VCaP (cell line): Measurements from ENCODE around the gene PCED1B.

Experiments used
- H3K27ac ChIP-seq: fragments of 450-650 bp; 2 replicates; pipeline ENCODE4 v1.5.1; 2017
- CTCF ChIP-seq: fragments of 450-650 bp; conservative IDR thresholded peaks from 2 replicates; pipeline ENCODE4 v1.5.1; 2017; ENCODE audit warnings: mild to moderate bottlenecking, moderate library complexity

The PCED1B gene

GRCh38 chr12:47147739-47148138 is 68.3 kb downstream of the PCED1B start:
- H3K27ac ChIP-seq: no peak overlapping the region
- no peak for TF ChIP-seq CTCF

DNA sequence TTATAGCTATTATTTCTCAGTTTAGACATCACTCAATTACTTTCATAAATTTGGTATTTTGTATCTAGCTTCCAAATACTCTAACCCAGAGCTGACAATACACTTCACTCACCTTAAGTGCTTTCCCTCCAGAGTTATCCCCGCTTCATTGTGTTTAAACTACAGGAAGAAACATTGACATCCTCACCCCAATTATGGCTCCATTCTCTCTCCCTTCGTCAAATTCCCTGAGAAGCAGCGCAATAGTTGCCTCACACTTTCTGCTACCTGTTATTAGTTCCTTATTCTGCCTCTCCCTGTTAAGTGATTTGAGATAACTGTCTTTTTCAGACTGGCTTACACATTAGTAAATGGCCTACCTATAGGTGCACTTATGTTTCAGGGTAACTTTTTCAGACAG is 69.7 kb downstream of the PCED1B start:
- TF ChIP-seq CTCF: no peak
- no peak overlapping the region for H3K27ac ChIP-seq

DNA sequence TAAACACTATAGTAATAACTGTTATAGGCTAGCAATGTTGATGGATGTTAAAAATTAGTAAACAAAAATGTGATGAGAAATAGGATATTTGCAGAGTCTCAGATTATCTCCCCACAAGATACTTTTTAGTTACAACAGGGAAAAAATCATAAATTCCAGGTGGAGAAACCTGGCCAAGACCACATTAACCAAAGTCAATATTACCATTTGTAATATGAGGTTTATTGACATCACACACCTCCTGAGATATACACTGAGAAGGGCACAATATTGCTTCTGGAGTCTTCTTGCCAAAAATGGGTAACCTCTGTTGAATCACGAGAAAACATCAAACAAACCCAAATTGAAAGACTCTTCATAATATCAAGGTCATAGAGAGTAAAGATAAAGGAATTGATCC is 72.7 kb downstream of the PCED1B start:
- TF ChIP-seq CTCF: no peak

GRCh38 chr12:47155457-47156166 is 76.2 kb downstream of the PCED1B start:
- peak overlapping the region; percentile 53 for H3K27ac ChIP-seq
- no peak for TF ChIP-seq CTCF

More for the DNA sequence above, 72.7 kb downstream of the PCED1B start:
- H3K27ac ChIP-seq: no peak overlapping the region

- peak overlapping the region; percentile 53 for H3K27ac ChIP-seq
- no peak for TF ChIP-seq CTCF
These were observed 76.8 kb downstream of the PCED1B start for GRCh38 chr12:47156167-47156736.

- H3K27ac ChIP-seq: no peak overlapping the region
- TF ChIP-seq CTCF: no peak
These were observed 79.4 kb downstream of the PCED1B start for GRCh38 chr12:47158792-47159191.

DNA sequence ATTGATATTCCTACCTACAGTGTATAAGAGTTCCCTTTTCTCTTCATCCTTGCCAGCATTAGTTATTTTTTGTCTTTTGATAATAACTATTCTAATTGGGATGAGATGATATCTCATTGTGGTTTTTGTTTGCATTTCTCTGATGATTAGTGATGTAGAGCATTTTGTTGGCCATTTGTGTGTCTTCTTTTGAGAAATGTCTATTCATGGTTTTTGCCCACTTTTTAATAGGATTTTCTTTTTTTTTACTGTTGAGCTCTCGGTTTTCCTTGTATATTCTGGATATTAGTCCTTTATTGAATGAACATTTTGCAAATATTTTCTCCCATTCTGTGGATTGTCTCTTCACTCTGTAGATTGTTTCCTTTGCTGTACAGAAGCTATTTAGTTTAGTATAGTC is 79.9 kb downstream of the PCED1B start:
- H3K27ac ChIP-seq: no peak overlapping the region
- TF ChIP-seq CTCF: no peak
